Measurements from ENCODE around the gene WDR7.
"Not testable (repeated sequence)": the region's sequence is repeated elsewhere in the genome, so short reads cannot be mapped to it uniquely, and the experiment has no call there.

- TF ChIP-seq CTCF (IDR thresholded peaks at IDR 0.05; ENCODE audit: low read length); EZH2 (optimal IDR thresholded peaks at IDR 0.05; ENCODE audit: low read depth, low read length): not testable (repeated sequence)
These were observed 3.1 kb downstream of the WDR7 start for GRCh38 chr18:56654280-56654679.
